Spleen (tissue), 7 donors: ENCODE data around the gene COQ5.

Experiments used
- POLR2A ChIP-seq, 3 donors: fragments of 450-650 bp; IDR thresholded peaks; one replicate each; pipeline ENCODE4 v1.5.1; 2017; ENCODE audit warnings: antibody characterized with exemption in 3 of 3, mild to moderate bottlenecking in 1 of 3
- POLR2AphosphoS5 ChIP-seq, 3 donors: sonication (generic); formaldehyde crosslinking; IDR thresholded peaks; one replicate each; pipeline ENCODE4 v1.5.1; 2017; ENCODE audit warnings: antibody characterized with exemption in 3 of 3
- TF ChIP-seq, protein P1 (sequence below), 11 experiments: fragments of 200-600 bp in 7 of 11; fragments of 450-650 bp in 4 of 11; sonication (generic) in 4 of 11; IDR thresholded peaks in 8 of 11; conservative IDR thresholded peaks in 3 of 11; 1 replicate in 7 of 11; 2 replicates in 4 of 11; pipeline versions ENCODE4 v1.4.0 to v1.8.0; 2016 to 2021; ENCODE audit warnings: antibody characterized with exemption in 11 of 11, inconsistent platforms in 4 of 11, mild to moderate bottlenecking in 1 of 11
- donor health status: DM: no; HTN: no; CAD: no; lungs with moderate emphysema.
- donor health status: DM: no; HTN: no; CAD: no.
- donor health status: DM: no; HTN: no; CAD: no.

DNA sequence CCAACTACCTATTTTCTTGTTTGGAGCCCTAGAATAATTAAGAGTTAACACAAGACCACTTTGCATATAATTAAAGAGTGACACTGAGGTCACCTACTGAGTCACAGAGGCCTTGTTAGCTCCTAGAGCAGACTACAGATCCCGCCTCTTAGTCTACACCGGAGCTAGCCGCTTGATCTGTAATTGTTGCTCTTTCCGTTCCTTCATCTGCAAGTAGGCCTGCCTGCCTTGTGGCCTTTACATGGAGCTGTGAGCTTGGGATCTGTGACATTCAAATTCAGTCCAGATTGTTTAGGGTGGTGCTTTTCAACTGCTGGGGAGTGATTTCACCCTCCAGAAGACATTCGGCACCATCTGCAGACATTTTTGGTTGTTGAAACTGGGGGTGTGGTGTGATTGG, 38.6 kb downstream of the COQ5 start:
- no peak for TF ChIP-seq POLR2AphosphoS5 (IDR thresholded peaks at IDR 0.05)
- TF ChIP-seq, protein P1, sequence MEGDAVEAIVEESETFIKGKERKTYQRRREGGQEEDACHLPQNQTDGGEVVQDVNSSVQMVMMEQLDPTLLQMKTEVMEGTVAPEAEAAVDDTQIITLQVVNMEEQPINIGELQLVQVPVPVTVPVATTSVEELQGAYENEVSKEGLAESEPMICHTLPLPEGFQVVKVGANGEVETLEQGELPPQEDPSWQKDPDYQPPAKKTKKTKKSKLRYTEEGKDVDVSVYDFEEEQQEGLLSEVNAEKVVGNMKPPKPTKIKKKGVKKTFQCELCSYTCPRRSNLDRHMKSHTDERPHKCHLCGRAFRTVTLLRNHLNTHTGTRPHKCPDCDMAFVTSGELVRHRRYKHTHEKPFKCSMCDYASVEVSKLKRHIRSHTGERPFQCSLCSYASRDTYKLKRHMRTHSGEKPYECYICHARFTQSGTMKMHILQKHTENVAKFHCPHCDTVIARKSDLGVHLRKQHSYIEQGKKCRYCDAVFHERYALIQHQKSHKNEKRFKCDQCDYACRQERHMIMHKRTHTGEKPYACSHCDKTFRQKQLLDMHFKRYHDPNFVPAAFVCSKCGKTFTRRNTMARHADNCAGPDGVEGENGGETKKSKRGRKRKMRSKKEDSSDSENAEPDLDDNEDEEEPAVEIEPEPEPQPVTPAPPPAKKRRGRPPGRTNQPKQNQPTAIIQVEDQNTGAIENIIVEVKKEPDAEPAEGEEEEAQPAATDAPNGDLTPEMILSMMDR (IDR thresholded peaks at IDR 0.05 in 8 of 11, conservative IDR thresholded peaks at IDR 0.05 in 3 of 11) = no peak
- no peak for TF ChIP-seq POLR2A (IDR thresholded peaks at IDR 0.05)
